GM18873 (cell line): ENCODE results near the gene CD84.
"Not testable (repeated sequence)": the region's sequence is repeated elsewhere in the genome, so short reads cannot be mapped to it uniquely, and the experiment has no call there.

ENCODE experiments used
- ATAC-seq: cut with Tn5 transposase; IDR thresholded peaks from one replicate; pipeline ENCODE4 v1.9.1; 2021; ENCODE audit warnings: mild to moderate bottlenecking, moderate library complexity, moderate number of reproducible peaks; ENCODE audit not compliant: unreplicated experiment, low FRiP score

The CD84 gene

GRCh38 chr1:160520582-160520981 lies 58.7 kb downstream of the CD84 start:
- ATAC-seq: no peak

GRCh38 chr1:160519642-160520435 lies 59.5 kb downstream of the CD84 start:
- no peak for ATAC-seq

GRCh38 chr1:160517519-160517918 lies 61.8 kb downstream of the CD84 start:
- not testable (repeated sequence) for ATAC-seq

GRCh38 chr1:160515908-160516307 lies 63.4 kb downstream of the CD84 start:
- not testable (repeated sequence) for ATAC-seq

GRCh38 chr1:160504651-160505050 lies 74.6 kb downstream of the CD84 start:
- no peak for ATAC-seq

- no peak for ATAC-seq
These were observed 76.2 kb downstream of the CD84 start for GRCh38 chr1:160503087-160503486.

- no peak for ATAC-seq
These were observed 78.8 kb downstream of the CD84 start for GRCh38 chr1:160500321-160500990.

- ATAC-seq: no peak
These were observed 79.7 kb downstream of the CD84 start for GRCh38 chr1:160499631-160500030.

- not testable (repeated sequence) for ATAC-seq
These were observed 80.8 kb downstream of the CD84 start for GRCh38 chr1:160498301-160499065.

GRCh38 chr1:160496334-160496733 lies 83.0 kb downstream of the CD84 start:
- no peak for ATAC-seq

- ATAC-seq: no peak
These were observed 84.7 kb downstream of the CD84 start for GRCh38 chr1:160494620-160495019.

- ATAC-seq: no peak
These were observed 86.7 kb downstream of the CD84 start for GRCh38 chr1:160492617-160493016.

GRCh38 chr1:160491981-160492380 lies 87.3 kb downstream of the CD84 start:
- no peak for ATAC-seq
